Measurements from ENCODE around the gene INPP5A.
"Not testable (repeated sequence)": the region's sequence is repeated elsewhere in the genome, so short reads cannot be mapped to it uniquely, and the experiment has no call there.

INPP5A gene

GRCh38 chr10:132550366-132551092, 12.9 kb downstream of the INPP5A start:
- no peak for DNase-seq

- DNase-seq: peak; percentile 2
Observed at GRCh38 chr10:132551093-132551807, 13.7 kb downstream of the INPP5A start.

GRCh38 chr10:132551808-132552130, 14.2 kb downstream of the INPP5A start:
- DNase-seq: no peak

GRCh38 chr10:132552635-132553034, 15.0 kb downstream of the INPP5A start:
- DNase-seq: not testable (repeated sequence)

GRCh38 chr10:132553568-132553967, 16.0 kb downstream of the INPP5A start:
- not testable (repeated sequence) for DNase-seq

- no peak for DNase-seq
Observed at GRCh38 chr10:132554053-132554990, 16.7 kb downstream of the INPP5A start.

GRCh38 chr10:132554991-132555647, 17.5 kb downstream of the INPP5A start:
- no peak for DNase-seq

GRCh38 chr10:132555648-132556575, 18.3 kb downstream of the INPP5A start:
- DNase-seq: no peak

- DNase-seq: no peak
Observed at GRCh38 chr10:132556994-132557441, 19.4 kb downstream of the INPP5A start.

- DNase-seq: no peak
Observed at GRCh38 chr10:132557696-132558515, 20.3 kb downstream of the INPP5A start.

GRCh38 chr10:132558516-132559413, 21.2 kb downstream of the INPP5A start:
- DNase-seq: no peak

- no peak for DNase-seq
Observed at GRCh38 chr10:132559538-132559937, 22.0 kb downstream of the INPP5A start.

GRCh38 chr10:132560241-132560731, 22.7 kb downstream of the INPP5A start:
- no peak for DNase-seq

- DNase-seq: no peak
Observed at GRCh38 chr10:132562177-132562915, 24.8 kb downstream of the INPP5A start.

GRCh38 chr10:132562916-132563456, 25.4 kb downstream of the INPP5A start:
- DNase-seq: no peak

GRCh38 chr10:132563485-132564248, 26.1 kb downstream of the INPP5A start:
- DNase-seq: no peak

GRCh38 chr10:132564249-132564605, 26.6 kb downstream of the INPP5A start:
- DNase-seq: no peak

- DNase-seq: no peak
Observed at GRCh38 chr10:132564690-132565089, 27.1 kb downstream of the INPP5A start.
